Gastroesophageal sphincter (tissue), 4 donors: Measurements from ENCODE around the gene GRAMD1A. TPM values are rescaled to one million over a fixed set of nuclear protein-coding genes. Genes with fewer than 3 reads are reported as not detected.

Experiments
- ATAC-seq: fragments of 150-250 bp; one replicate; pipeline ENCODE4 v1.9.1; 2016; ENCODE audit warnings: mild to moderate bottlenecking, moderate library complexity
- H3K27ac ChIP-seq, 4 donors: fragments of 200-600 bp; sonication (generic) in 3 of 4; 1 replicate in 3 of 4; 2 replicates in 1 of 4; pipeline ENCODE4 v1.5.1; 2016 to 2019
- H3K27me3 ChIP-seq: fragments of 200-600 bp; sonication (generic); one replicate; pipeline ENCODE4 v1.5.1; 2019
- H3K36me3 ChIP-seq, 2 donors: fragments of 200-600 bp; sonication (generic); one replicate each; pipeline ENCODE4 v1.5.1; 2019; ENCODE audit warnings: control low read depth in 1 of 2
- H3K4me1 ChIP-seq, 3 donors: fragments of 200-600 bp; sonication (generic); 1 replicate in 2 of 3; 2 replicates in 1 of 3; pipeline ENCODE4 v1.5.1; 2016 to 2019; ENCODE audit warnings: control low read depth in 2 of 3
- H3K4me3 ChIP-seq, 2 donors: fragments of 200-600 bp; sonication (generic); one replicate each; pipeline ENCODE4 v1.5.1; 2019; ENCODE audit warnings: mild to moderate bottlenecking in 1 of 2, moderate library complexity in 1 of 2
- H3K9me3 ChIP-seq, 3 donors: fragments of 200-600 bp; sonication (generic); one replicate each; pipeline ENCODE4 v1.5.1; 2017 to 2019; ENCODE audit warnings: control low read depth in 2 of 3
- EP300 ChIP-seq: sonication (generic); formaldehyde crosslinking; IDR thresholded peaks from one replicate; pipeline ENCODE4 v1.6.1; 2017; ENCODE audit warnings: antibody characterized with exemption, mild to moderate bottlenecking
- POLR2A ChIP-seq, 2 donors: fragments of 450-650 bp; IDR thresholded peaks; one replicate each; pipeline ENCODE4 v1.6.1; 2017; ENCODE audit warnings: antibody characterized with exemption in 2 of 2, mild to moderate bottlenecking in 2 of 2, moderate library complexity in 1 of 2
- POLR2AphosphoS5 ChIP-seq: sonication (generic); formaldehyde crosslinking; IDR thresholded peaks from one replicate; pipeline ENCODE4 v1.6.1; 2017; ENCODE audit warnings: antibody characterized with exemption
- WGBS, 2 donors: methylation state at CpG; one replicate each; pipeline ENCODE4 v1.1.5; 2018; ENCODE audit warnings: low coverage in 1 of 2; 5-methylcytosine and 5-hydroxymethylcytosine counted together
- total RNA-seq, 4 donors: library from RNA; depleted of rRNA; stranded (reverse); fragments of >200 nt; gene quantifications; one replicate each; pipeline ENCODE4 v1.1.0, GENCODE V29; 2016
- TF ChIP-seq, protein P1 (sequence below), 4 experiments: fragments of 200-600 bp in 2 of 4; fragments of 450-650 bp in 2 of 4; sonication (generic) in 1 of 4; IDR thresholded peaks; one replicate each; pipeline ENCODE4 v1.5.1; 2017 to 2019; ENCODE audit warnings: antibody characterized with exemption in 4 of 4, mild to moderate bottlenecking in 2 of 4, moderate library complexity in 2 of 4

The GRAMD1A gene
- total RNA-seq, 4 donors from 2014 or later: 22.0 to 40.0 (median 35.9) TPM

DNA sequence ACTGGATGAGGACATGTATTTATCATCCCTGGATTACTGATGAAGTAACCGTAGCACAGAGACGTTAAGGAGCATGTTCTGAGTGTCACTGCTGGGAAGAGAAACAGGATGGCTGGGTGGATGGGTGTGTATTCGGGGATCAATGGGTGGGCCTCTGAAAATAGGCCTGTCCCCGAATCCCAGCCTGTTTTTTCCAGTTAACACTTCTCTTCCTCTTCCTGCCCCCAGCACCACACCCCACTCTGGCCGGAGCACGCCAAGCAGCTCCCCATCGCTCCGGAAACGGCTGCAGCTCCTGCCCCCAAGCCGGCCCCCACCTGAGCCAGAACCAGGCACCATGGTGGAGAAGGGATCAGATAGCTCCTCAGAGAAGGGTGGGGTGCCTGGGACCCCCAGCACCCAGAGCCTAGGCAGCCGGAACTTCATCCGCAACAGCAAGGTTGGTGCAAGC lies 8.8 kb downstream of the GRAMD1A start:
- WGBS, 2 donors: 51 to 54% methylated on average over 4 to 5 of the region's 12 CpGs
- TF ChIP-seq, protein P1, sequence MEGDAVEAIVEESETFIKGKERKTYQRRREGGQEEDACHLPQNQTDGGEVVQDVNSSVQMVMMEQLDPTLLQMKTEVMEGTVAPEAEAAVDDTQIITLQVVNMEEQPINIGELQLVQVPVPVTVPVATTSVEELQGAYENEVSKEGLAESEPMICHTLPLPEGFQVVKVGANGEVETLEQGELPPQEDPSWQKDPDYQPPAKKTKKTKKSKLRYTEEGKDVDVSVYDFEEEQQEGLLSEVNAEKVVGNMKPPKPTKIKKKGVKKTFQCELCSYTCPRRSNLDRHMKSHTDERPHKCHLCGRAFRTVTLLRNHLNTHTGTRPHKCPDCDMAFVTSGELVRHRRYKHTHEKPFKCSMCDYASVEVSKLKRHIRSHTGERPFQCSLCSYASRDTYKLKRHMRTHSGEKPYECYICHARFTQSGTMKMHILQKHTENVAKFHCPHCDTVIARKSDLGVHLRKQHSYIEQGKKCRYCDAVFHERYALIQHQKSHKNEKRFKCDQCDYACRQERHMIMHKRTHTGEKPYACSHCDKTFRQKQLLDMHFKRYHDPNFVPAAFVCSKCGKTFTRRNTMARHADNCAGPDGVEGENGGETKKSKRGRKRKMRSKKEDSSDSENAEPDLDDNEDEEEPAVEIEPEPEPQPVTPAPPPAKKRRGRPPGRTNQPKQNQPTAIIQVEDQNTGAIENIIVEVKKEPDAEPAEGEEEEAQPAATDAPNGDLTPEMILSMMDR (IDR thresholded peaks at IDR 0.05): no peak
- TF ChIP-seq POLR2AphosphoS5 (peak; percentile 8), EP300 (no peak), POLR2A (IDR thresholded peaks at IDR 0.05) (no peak)
- no peaks in the 10 kb centered on the region for H3K9me3 ChIP-seq
- ATAC-seq: peak; percentile 40
- peaks cover 0 to 71% (median 5%) of the 10 kb centered on the region in 3 donors for H3K4me1 ChIP-seq
- no peak overlapping the region for H3K4me3 ChIP-seq
- H3K27me3 ChIP-seq: no peaks in the 10 kb centered on the region
- peak overlapping the region in 3 of 4 donors; percentile 32 to 57 (median 56) for H3K27ac ChIP-seq
- peaks cover 0 to 63% of the 10 kb centered on the region in 2 donors for H3K36me3 ChIP-seq

- Histone ChIP-seq H3K4me3 (no peak overlapping the region), H3K36me3 (peaks cover 0 to 71% of the 10 kb centered on the region in 2 donors), H3K27me3 (no peaks in the 10 kb centered on the region), H3K9me3 (no peaks in the 10 kb centered on the region), H3K27ac (peak overlapping the region in 2 of 4 donors; percentile 32 to 57), H3K4me1 (peaks cover 0 to 67% (median 5%) of the 10 kb centered on the region in 3 donors)
- TF ChIP-seq POLR2AphosphoS5 (no peak), POLR2A (IDR thresholded peaks at IDR 0.05) (no peak), EP300 (no peak)
- TF ChIP-seq, protein P1 (IDR thresholded peaks at IDR 0.05): no peak
- ATAC-seq: no peak
- WGBS, 2 donors: 83 to 92% methylated on average over 3 to 8 of the region's 36 CpGs
These were observed 9.6 kb downstream of the GRAMD1A start for GRCh38 chr19:35009424-35010415.

DNA sequence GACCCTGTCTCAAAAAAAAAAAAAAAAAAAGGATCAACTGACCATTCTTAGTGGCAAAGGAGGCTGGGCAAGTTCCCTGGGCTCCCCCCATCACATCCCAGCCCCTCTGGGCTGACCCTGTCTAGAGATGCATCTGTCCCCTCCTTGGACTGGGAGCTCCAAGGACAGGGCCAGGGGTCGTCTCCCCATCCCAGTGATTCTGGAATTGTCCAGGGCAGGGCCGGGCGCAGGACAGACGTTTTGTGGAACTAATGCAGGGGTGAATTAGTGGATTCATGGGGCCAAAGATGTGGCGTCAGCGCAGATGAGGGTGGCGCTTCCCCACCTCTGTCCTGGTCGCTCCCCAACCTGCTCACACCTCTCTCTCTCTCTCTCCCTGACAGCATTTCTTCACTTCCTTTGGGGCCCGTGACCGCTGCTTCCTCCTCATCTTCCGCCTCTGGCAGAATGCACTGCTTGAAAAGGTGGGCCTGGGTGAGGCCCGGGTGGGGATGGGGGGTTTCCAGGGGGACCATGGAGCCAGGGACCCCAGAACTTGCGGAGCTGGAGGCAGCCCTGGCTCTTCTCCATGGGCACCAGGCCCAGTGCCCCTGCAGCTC lies 11.1 kb downstream of the GRAMD1A start:
- Histone ChIP-seq H3K36me3 (peaks cover 0 to 74% of the 10 kb centered on the region in 2 donors), H3K27ac (peak overlapping the region in 1 of 4 donors; percentile 51)
- WGBS, 2 donors: 63 to 78% methylated on average over 5 to 7 of the region's 13 CpGs

DNA sequence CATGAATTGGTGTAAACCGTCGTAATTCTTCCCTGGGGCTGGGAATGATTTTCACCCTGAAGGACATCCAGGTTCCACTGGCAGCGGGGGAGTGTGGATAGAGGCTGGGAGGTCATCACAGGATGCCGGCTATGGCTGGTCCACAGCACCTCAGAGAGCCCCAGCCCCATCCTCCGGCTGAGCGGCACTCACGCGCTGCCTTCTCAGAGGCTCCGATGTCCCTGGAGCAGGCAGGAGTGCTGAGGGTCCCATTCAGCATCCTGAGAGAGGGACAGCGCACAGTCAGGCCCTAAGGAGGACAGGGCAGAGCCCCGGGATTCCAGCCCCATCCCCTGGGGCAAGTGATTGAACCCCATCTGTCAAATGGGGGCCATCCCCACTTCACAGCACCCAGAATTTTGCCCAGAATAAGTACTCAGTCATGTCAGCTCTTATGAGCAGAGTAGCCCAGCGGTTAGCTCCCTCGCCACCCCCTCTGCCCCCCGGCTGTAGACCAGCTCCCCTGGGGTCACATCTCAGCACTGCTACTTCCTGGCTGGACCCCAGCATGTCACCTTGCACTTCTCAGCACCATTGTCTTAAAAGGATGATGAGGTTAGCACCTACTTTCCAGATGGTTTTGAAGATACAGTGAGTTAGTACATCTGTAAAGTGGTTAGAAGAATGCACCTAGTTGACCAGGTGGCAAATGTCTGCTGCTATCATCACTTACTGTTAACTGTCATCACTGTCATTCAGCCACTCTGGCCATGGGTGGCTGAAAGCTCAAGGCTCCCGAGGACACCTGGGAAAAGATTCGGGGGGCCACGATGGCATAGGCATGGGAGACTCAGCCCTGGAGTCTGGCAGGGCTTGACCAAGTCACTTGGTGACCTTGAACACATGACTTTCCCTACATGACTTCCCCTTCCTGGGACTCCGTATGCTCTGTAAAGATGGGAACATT lies 11.9 kb downstream of the GRAMD1A start:
- 64 to 100% methylated on average over 1 to 3 of the region's 18 CpGs for WGBS, 2 donors
- peak overlapping the region in 2 of 4 donors; percentile 51 to 52 for H3K27ac ChIP-seq

More for the DNA sequence above, 11.1 kb downstream of the GRAMD1A start:
- peaks cover 0 to 58% (median 5%) of the 10 kb centered on the region in 3 donors for H3K4me1 ChIP-seq
- no peaks in the 10 kb centered on the region for H3K9me3 ChIP-seq
- no peaks in the 10 kb centered on the region for H3K27me3 ChIP-seq
- ATAC-seq: no peak
- TF ChIP-seq, protein P1 (IDR thresholded peaks at IDR 0.05): no peak
- TF ChIP-seq POLR2AphosphoS5: no peak
- TF ChIP-seq POLR2A (IDR thresholded peaks at IDR 0.05): no peak
- no peak for TF ChIP-seq EP300
- H3K4me3 ChIP-seq: no peak overlapping the region

More for the DNA sequence above, 11.9 kb downstream of the GRAMD1A start:
- H3K4me3 ChIP-seq: no peak overlapping the region
- ATAC-seq: no peak
- H3K27me3 ChIP-seq: no peaks in the 10 kb centered on the region
- TF ChIP-seq EP300 (no peak), POLR2A (IDR thresholded peaks at IDR 0.05) (no peak), POLR2AphosphoS5 (no peak)
- TF ChIP-seq, protein P1 (IDR thresholded peaks at IDR 0.05): no peak
- peaks cover 0 to 74% of the 10 kb centered on the region in 2 donors for H3K36me3 ChIP-seq
- H3K9me3 ChIP-seq: no peaks in the 10 kb centered on the region
- H3K4me1 ChIP-seq: peaks cover 0 to 51% (median 5%) of the 10 kb centered on the region in 3 donors
